ENCODE data around the gene IKBKG.
"Not testable (repeated sequence)": the region's sequence is repeated elsewhere in the genome, so short reads cannot be mapped to it uniquely, and the experiment has no call there.

The IKBKG gene

DNA sequence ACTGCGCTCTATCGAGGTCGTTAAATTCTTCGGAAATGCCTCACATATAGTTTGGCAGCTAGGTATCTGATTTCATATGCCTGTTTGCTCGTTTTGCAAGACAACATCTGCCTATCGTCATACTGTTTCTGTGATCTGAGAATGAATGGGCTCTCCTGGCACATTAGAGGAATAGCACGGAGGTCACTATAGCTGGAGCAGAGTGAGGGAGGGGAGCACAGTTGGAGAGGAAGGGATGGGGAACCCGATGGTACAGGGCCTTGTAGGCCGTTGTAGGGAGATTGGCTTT is 552 bp downstream of the IKBKG start:
- Histone ChIP-seq H3K4me1 (ENCODE audit: insufficient read depth, insufficient read length) (no peaks in the 10 kb centered on the region), H3K9me3 (ENCODE audit: insufficient read depth, low read length) (no peaks in the 10 kb centered on the region), H3K36me3 (ENCODE audit: insufficient read depth, insufficient read length, low read length) (peaks cover 12% of the 10 kb centered on the region), H3K9ac (ENCODE audit: insufficient read length, low read depth) (peak overlapping the region; percentile 82), H3K4me3 (ENCODE audit: insufficient read length, low read depth) (peak overlapping the region; percentile 57), H3K27me3 (ENCODE audit: insufficient read depth, insufficient read length) (no peaks in the 10 kb centered on the region)
- DNase-seq (ENCODE audit: low read depth, low spot score), result no peak
- TF ChIP-seq ZNF274 (IDR thresholded peaks at IDR 0.05; ENCODE audit: low read depth, low read length) (no peak), SUZ12 (IDR thresholded peaks at IDR 0.05; ENCODE audit: extremely low read depth, insufficient read depth, insufficient read length) (no peak), YY1 (IDR thresholded peaks at IDR 0.05; ENCODE audit: insufficient read depth, insufficient read length) (no peak)

DNA sequence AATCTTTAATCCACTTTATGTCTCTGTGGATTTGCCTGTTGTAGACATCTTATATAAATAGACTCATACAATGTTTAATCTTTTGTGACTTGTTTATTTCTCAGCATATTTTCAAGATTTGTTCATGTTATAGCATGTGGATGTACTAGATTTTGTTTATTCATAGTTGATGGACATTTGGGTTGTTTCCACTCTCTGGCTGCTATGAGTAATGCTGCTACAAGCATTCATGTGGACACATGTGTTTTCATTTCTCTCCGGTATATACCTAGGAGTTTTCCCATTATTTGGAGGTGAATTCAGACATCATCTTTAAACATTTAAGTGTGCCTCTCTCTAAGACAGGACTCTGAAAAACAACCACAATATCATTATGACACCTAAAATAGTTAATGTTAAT is 2.3 kb downstream of the IKBKG start:
- DNase-seq (ENCODE audit: low read depth, low spot score), result no peak
- Histone ChIP-seq H3K9ac (ENCODE audit: insufficient read length, low read depth) (no peak overlapping the region), H3K9me3 (ENCODE audit: insufficient read depth, low read length) (no peaks in the 10 kb centered on the region), H3K4me1 (ENCODE audit: insufficient read depth, insufficient read length) (no peaks in the 10 kb centered on the region), H3K36me3 (ENCODE audit: insufficient read depth, insufficient read length, low read length) (peaks cover 17% of the 10 kb centered on the region), H3K4me3 (ENCODE audit: insufficient read length, low read depth) (no peak overlapping the region), H3K27me3 (ENCODE audit: insufficient read depth, insufficient read length) (no peaks in the 10 kb centered on the region)
- TF ChIP-seq ZNF274 (IDR thresholded peaks at IDR 0.05; ENCODE audit: low read depth, low read length) (no peak), YY1 (IDR thresholded peaks at IDR 0.05; ENCODE audit: insufficient read depth, insufficient read length) (no peak)

DNA sequence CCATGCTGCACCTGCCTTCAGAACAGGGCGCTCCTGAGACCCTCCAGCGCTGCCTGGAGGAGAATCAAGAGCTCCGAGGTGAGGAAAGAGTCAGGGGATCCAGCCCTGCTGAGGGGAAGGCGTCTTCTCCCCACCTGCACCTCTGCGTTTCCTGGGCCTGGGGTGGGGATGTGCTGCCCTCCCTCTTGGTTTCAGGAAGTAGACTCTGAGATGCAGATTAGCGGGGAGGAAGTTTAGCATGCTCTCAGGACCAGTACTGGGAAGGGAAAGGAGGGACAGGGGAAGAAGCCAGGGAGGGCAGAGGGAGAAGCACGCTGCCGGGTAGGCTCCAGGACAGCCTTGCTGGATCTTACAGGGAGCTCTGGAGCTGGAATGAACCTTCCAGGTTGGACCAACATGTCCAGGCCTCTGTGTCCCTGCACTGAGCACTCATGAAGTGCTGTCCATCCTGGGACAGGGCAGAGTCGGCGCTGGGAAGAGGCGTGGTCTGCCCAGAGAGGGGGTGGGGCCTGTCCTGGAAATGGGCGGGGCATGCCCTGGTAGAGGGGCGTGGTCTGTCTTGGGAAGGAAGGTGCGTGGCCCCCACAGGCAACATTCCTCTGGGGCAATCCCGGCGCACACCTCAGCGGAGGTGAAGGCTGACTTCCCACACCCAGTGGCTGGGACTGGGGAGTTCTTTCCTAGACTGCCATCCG is 4.8 kb downstream of the IKBKG start:
- not testable (repeated sequence) for H3K4me1 ChIP-seq (ENCODE audit: insufficient read depth, insufficient read length); H3K4me3 ChIP-seq (ENCODE audit: insufficient read length, low read depth); H3K9me3 ChIP-seq (ENCODE audit: insufficient read depth, low read length); H3K27me3 ChIP-seq (ENCODE audit: insufficient read depth, insufficient read length); H3K9ac ChIP-seq (ENCODE audit: insufficient read length, low read depth); DNase-seq (ENCODE audit: low read depth, low spot score)
- H3K36me3 ChIP-seq (ENCODE audit: insufficient read depth, insufficient read length, low read length), result peaks cover 15% of the 10 kb centered on the region

DNA sequence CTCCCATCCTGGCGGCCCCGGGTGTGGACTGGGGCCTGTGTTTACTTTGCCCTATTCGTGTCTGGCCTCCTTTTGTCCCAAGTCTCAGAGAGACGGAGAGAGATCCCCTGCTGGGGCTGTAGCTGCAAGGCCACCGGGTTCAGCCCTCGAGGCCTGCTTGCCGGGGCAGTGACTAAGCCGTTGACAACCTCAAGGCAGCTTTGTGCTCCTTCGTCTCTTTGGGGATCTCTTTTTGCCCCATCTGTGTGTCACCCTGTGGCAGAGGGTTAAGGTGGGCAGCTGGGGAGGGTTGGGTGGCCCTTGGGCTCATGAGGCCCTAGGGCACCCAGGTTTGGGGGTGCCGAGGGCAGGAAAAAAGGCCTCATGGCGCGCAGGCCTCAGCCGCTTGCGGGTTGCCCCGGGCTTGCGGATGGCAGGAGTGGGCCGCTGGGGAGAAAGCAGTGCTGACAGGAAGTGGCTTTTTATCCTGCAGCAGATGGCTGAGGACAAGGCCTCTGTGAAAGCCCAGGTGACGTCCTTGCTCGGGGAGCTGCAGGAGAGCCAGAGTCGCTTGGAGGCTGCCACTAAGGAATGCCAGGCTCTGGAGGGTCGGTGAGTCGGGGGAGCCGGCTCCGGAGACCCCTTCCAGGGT is 10.8 kb downstream of the IKBKG start:
- DNase-seq (ENCODE audit: low read depth, low spot score); H3K9ac ChIP-seq (ENCODE audit: insufficient read length, low read depth); H3K4me3 ChIP-seq (ENCODE audit: insufficient read length, low read depth); H3K9me3 ChIP-seq (ENCODE audit: insufficient read depth, low read length); H3K4me1 ChIP-seq (ENCODE audit: insufficient read depth, insufficient read length); H3K27me3 ChIP-seq (ENCODE audit: insufficient read depth, insufficient read length); H3K36me3 ChIP-seq (ENCODE audit: insufficient read depth, insufficient read length, low read length): not testable (repeated sequence)

DNA sequence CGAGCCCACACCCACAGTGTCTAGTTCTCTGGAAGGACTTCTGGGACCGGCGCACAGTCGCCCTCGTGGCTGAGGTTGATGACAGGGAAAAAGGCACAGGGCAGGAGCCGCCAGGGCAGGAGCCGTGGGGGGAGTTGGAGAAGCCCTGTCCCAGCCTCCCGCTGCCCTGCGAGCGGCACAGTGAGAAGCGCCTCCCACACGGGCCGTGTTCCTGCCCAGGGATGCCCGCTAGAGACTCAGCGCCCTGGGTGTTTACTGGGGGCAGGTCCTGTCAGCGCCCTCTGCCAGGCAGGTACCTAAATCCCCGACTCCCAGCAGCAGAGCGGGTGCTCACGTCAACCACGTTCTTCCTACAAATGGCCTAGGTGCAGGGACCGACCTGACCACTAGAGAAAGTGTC is 11.5 kb downstream of the IKBKG start:
- H3K4me3 ChIP-seq (ENCODE audit: insufficient read length, low read depth); H3K36me3 ChIP-seq (ENCODE audit: insufficient read depth, insufficient read length, low read length); H3K27me3 ChIP-seq (ENCODE audit: insufficient read depth, insufficient read length); H3K9me3 ChIP-seq (ENCODE audit: insufficient read depth, low read length); H3K9ac ChIP-seq (ENCODE audit: insufficient read length, low read depth); DNase-seq (ENCODE audit: low read depth, low spot score); H3K4me1 ChIP-seq (ENCODE audit: insufficient read depth, insufficient read length): not testable (repeated sequence)

DNA sequence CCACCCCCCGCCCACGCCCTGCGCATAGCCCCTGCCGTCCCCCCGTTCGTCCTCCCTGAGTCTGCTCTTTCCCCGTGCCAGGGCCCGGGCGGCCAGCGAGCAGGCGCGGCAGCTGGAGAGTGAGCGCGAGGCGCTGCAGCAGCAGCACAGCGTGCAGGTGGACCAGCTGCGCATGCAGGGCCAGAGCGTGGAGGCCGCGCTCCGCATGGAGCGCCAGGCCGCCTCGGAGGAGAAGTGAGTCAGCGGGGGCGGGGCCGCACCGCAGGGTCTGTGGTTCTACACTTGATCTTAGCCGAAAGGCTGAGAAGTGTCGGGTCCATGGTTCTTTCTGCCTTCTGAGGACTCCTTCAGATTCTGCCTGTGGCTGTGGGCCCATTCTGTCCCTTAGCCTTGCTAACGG is 12.9 kb downstream of the IKBKG start:
- not testable (repeated sequence) for H3K9me3 ChIP-seq (ENCODE audit: insufficient read depth, low read length); H3K27me3 ChIP-seq (ENCODE audit: insufficient read depth, insufficient read length); H3K4me3 ChIP-seq (ENCODE audit: insufficient read length, low read depth); DNase-seq (ENCODE audit: low read depth, low spot score); H3K9ac ChIP-seq (ENCODE audit: insufficient read length, low read depth); H3K36me3 ChIP-seq (ENCODE audit: insufficient read depth, insufficient read length, low read length); H3K4me1 ChIP-seq (ENCODE audit: insufficient read depth, insufficient read length)

DNA sequence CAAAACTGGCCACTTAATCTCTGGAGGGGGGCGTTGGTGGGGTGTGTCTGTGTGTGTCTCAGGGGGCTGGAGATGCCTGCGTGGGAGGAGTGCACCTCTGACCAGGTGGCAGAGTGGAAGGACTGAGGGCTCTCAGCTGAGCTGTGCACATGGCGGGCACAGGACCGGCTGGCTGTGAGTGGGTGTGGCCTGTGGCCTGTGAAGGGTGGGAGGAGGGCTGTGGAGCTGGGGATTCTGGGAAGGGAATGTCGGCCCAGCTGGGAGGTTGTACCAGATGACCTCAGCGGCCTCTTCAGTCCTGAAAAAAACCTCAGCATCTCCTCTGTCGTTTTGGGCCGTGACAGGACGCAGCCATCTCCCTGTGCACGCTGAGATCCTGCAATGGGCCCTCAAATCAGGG is 14.9 kb downstream of the IKBKG start:
- not testable (repeated sequence) for H3K9ac ChIP-seq (ENCODE audit: insufficient read length, low read depth); H3K36me3 ChIP-seq (ENCODE audit: insufficient read depth, insufficient read length, low read length)

DNA sequence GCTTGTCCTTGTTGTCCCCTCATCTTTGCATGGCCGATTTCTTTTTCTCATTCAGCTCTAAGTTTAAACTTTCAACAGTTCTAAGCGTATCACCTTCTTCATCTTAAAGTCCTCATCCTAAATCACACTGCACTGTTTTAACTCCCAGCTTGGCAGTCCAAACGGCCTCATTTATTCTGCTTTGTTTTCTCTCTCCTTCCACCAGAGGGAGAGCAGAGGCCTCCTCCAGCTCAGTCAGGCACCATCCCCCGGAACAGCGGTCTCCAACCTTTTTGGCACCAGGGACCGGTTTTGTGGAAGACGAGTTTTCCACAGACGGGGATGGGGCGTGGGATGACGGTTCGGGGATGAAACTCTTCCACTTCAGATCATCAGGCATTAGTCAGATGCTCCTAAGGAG is 22.9 kb downstream of the IKBKG start:
- H3K36me3 ChIP-seq (ENCODE audit: insufficient read depth, insufficient read length, low read length); DNase-seq (ENCODE audit: low read depth, low spot score); H3K4me1 ChIP-seq (ENCODE audit: insufficient read depth, insufficient read length); H3K4me3 ChIP-seq (ENCODE audit: insufficient read length, low read depth); H3K9me3 ChIP-seq (ENCODE audit: insufficient read depth, low read length); H3K9ac ChIP-seq (ENCODE audit: insufficient read length, low read depth); H3K27me3 ChIP-seq (ENCODE audit: insufficient read depth, insufficient read length): not testable (repeated sequence)

More for the DNA sequence above, 14.9 kb downstream of the IKBKG start:
- H3K4me1 ChIP-seq (ENCODE audit: insufficient read depth, insufficient read length); DNase-seq (ENCODE audit: low read depth, low spot score); H3K4me3 ChIP-seq (ENCODE audit: insufficient read length, low read depth); H3K27me3 ChIP-seq (ENCODE audit: insufficient read depth, insufficient read length); H3K9me3 ChIP-seq (ENCODE audit: insufficient read depth, low read length): not testable (repeated sequence)

DNA sequence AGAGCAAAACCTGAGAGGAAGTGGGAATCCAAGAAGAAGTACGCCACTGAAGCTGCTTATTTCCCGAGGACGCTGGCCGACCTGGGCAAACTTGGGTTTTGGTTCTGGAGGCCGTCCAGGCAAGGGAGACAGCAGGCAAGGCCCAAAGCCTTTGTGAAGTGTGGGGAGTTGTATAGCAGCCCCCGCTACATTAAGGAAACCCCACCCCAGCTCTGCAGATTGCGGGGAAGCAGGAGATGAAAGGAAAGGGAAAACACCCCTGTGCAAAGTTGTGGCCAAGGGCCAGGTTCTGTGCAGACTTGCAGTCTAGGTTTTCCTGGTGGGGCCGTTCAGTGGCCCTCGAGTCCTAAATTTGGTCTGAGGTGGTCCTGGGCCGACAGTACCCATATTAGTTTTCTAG is 25.6 kb downstream of the IKBKG start:
- H3K4me1 ChIP-seq (ENCODE audit: insufficient read depth, insufficient read length), result not testable (repeated sequence)

DNA sequence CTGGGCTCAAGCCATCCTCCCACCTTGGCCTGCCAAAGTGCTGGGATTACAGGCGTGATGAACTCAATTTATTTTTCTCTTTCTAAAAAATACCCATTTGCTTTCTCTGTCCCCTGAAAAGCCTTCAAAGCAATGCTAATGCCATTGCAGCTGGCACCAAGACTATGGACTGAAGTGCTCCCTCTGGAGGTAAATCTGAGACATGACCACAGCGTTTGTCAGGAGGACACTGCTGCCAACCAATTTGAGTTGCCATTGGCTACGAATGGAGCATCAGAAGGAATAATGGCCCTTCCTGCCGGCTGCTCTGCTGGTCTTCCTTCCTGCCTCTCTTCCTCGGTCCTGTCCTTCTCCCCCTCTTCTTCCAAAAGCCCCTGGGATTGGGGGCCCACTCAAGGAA is 27.7 kb downstream of the IKBKG start:
- not testable (repeated sequence) for H3K36me3 ChIP-seq (ENCODE audit: insufficient read depth, insufficient read length, low read length); H3K27me3 ChIP-seq (ENCODE audit: insufficient read depth, insufficient read length); H3K4me1 ChIP-seq (ENCODE audit: insufficient read depth, insufficient read length); H3K9ac ChIP-seq (ENCODE audit: insufficient read length, low read depth); DNase-seq (ENCODE audit: low read depth, low spot score); H3K9me3 ChIP-seq (ENCODE audit: insufficient read depth, low read length); H3K4me3 ChIP-seq (ENCODE audit: insufficient read length, low read depth)

More for the DNA sequence above, 25.6 kb downstream of the IKBKG start:
- H3K36me3 ChIP-seq (ENCODE audit: insufficient read depth, insufficient read length, low read length); DNase-seq (ENCODE audit: low read depth, low spot score); H3K9ac ChIP-seq (ENCODE audit: insufficient read length, low read depth); H3K27me3 ChIP-seq (ENCODE audit: insufficient read depth, insufficient read length); H3K9me3 ChIP-seq (ENCODE audit: insufficient read depth, low read length); H3K4me3 ChIP-seq (ENCODE audit: insufficient read length, low read depth): not testable (repeated sequence)

DNA sequence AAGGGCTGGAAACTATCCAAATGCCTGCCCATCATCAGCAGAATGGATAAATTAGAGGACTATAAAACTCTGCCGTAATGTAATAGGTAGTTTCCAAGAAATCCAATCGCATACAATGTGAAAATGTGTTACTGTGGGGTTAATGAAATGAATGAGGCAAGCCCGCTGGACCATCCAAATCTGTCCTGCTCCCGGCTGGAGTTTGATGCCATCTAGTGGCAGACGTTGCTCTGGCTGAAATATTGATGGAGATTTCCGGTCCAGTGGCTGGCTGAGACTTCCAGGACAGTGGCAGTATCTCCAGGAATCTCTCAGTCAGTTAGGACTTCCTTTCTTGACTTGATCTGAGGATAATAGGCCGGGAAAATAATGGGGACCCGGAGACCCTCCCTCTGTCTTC is 35.6 kb downstream of the IKBKG start:
- not testable (repeated sequence) for H3K27me3 ChIP-seq (ENCODE audit: insufficient read depth, insufficient read length); H3K4me3 ChIP-seq (ENCODE audit: insufficient read length, low read depth)

More for the DNA sequence above, 35.6 kb downstream of the IKBKG start:
- not testable (repeated sequence) for H3K9ac ChIP-seq (ENCODE audit: insufficient read length, low read depth); H3K36me3 ChIP-seq (ENCODE audit: insufficient read depth, insufficient read length, low read length); DNase-seq (ENCODE audit: low read depth, low spot score); H3K4me1 ChIP-seq (ENCODE audit: insufficient read depth, insufficient read length); H3K9me3 ChIP-seq (ENCODE audit: insufficient read depth, low read length)
